Vein endothelial cell (primary cell): ENCODE results near the gene DUSP11. TPM values are rescaled to one million over a fixed set of nuclear protein-coding genes. Genes with fewer than 3 reads are reported as not detected.

ENCODE experiments used
- total RNA-seq: library from RNA; depleted of rRNA; stranded (reverse); fragments of >200 nt; gene quantifications from 2 replicates; pipeline ENCODE4 v1.2.3, GENCODE V29; 2012

The DUSP11 gene
- 31.4 and 38.4 TPM in 2 replicates for total RNA-seq

DNA sequence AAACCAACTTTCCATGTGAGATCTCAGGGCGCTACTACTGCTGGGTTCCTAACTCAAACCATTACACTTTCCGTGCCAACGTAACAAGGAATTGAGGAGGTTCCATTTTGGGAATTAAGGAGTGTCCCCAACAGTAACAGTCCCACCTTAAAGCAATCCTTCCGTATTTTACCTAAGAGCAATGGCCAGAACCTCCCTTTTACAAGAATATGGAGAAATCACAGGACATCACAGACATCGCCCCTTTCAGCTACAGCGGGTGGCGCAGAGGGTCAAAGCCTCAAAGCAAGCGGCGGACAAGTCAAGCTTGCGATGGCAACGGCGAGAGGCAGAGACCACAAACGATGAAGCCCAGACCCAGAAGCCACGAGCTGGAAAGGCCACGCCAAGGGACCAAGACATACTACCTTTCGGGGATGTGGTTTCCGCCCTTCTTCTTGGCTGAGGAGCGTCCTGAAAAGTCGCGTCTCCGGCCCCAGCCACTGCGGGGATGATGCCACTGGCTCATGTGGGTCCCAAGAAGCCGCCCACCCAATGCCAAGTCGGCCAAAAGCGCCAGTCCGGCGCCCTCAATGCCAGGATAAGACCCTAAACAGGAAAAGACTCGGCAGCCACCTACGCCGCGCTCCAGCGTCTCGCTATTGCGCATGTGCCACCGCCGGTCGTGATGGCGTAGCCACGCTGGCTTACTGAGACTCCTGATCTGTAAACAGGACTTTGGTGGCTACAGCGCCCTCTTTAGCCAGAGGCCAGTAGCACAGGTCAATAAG, at the start of gene DUSP11:
Gene DUSP11 (minus strand): TSS at position 637 of the 770 bp plus-strand sequence. CDS start 129 bp downstream, at position 508.

DNA sequence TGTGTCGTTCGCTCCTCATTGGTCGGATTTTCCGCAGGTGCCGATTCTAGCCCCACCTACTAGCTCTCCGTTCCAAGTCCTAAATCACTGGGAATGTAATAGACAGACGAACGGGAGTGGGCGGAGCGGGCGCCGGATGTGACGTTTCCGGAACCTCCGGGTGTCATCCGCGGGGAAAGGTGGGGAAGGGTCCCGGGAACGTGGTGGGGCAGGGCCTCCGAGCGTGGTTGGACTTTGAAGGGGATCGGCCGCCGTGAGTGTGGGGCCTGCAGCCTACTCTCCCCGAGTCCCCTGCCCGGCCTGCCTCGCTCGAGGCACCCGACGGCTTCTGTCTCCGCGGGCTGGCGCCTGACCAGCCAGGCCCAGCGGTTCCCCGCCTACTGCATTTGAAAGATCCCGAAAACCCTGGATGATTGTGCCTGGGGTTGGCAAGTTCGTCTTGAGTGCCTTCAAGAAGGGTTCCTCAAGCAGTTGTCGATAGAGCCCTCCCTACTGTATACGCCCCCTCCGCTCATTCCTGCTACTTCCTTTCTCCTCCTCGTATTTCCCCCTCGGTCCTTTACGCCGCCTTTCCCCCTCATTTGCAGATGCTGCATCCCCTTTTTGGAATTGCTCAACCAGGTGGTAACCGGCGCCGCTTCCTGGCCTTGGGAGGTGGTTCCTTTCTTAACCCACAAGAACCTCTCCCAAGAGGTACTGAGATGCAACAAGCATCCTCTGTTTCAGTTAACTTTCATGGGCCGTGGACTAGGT, 49.1 kb upstream of the DUSP11 start, which contains the start of gene STAMBP:
Gene STAMBP (plus strand): TSS at position 144 of the 753 bp plus-strand sequence. CDS start 1,896 bp downstream, outside the sequence.

DNA sequence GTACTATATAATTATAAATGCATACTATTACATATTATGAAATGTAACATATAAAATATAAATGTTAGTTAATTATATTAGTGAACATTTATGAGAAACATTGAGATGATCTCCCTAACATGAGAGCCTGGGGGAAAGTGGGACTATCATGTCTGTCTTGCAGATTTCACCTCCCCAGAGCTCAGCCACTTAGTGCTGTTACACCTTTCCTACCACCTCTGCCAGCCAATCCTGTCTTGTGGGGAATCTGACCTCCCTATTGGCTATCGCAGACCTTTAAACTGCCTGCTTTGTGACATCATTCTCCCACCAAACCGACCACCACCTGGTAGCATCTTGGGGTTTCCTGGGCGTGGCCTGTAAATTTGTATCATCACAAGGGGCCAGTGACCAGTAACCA, 4.0 kb upstream of the DUSP11 start, which contains the start of gene C2orf78:
Gene C2orf78 (plus strand): TSS at position 301 of the 400 bp plus-strand sequence. CDS start 127 bp downstream, outside the sequence.

DNA sequence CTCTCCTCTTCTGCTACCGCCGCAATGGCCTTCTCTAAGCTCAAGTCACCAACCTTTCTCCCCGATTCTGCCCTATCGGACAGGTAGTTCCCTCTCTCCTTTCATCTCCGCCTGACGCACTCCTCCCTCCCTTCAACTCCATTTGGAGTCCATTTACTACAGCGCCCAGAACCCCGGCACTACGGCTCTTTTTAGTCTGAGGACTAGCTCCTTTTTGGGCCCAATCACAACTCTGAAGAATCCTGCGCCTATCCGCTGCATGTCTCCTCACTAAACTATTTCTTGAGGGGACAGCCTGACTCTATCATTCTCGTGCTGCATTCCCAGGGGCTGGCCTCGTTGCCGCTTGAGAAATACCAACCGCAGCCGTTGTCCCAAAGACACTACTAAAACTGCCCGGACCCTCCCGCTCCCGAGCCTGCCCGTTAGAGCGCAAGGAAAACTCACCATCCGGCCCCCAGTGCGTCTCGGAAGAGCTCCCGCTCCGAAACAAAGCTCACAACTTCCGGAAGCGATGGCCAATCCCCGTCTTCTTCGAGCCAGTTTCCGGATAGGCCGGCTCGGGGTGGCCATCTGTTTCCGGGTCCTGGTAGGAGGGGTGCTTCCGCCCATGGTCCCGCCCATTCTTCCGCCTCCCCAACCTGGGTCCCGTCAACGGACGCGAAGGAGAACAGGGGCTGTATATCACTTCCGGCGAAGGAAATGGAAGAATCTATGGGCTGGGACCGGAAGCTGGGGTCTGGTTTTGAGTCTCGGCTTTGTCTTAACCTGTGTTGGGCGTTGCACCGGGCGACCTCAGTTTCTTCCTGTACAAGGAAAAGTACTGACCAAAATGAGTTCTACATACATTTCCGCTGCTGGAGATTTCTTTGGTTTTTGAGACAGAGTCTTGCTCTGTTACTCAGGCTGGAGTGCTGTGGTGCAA, 42.8 kb downstream of the DUSP11 start, which contains the start of gene TPRKB:
Gene TPRKB (minus strand): TSS at position 491 of the 925 bp plus-strand sequence. CDS start 2,776 bp downstream, outside the sequence.

Other genes with a start within 250 kb of the DUSP11 start
- gene NAT8, start 137.7 kb downstream of the DUSP11 start, total RNA-seq = not detected in 2 replicates
- 35.3 and 46.5 TPM in 2 replicates for gene TPRKB, start 42.8 kb downstream of the DUSP11 start, total RNA-seq
- gene C2orf78, start 4.1 kb upstream of the DUSP11 start, total RNA-seq = not detected in 2 replicates
- gene STAMBP, start 48.9 kb upstream of the DUSP11 start, total RNA-seq = 17.7 and 18.6 TPM in 2 replicates
- 0.67 TPM in 1 of 2 replicates, not detected in the other for gene ACTG2, start 112.9 kb upstream of the DUSP11 start, total RNA-seq
- gene DGUOK, start 146.8 kb upstream of the DUSP11 start, total RNA-seq = 44.9 and 53.9 TPM in 2 replicates
- gene TET3, start 204.8 kb upstream of the DUSP11 start, total RNA-seq = 9.3 and 11.4 TPM in 2 replicates